ENCODE data around the gene NFE2L1.

- TF ChIP-seq POLR2AphosphoS5 (IDR thresholded peaks at IDR 0.05; ENCODE audit: low read depth, low read length) (no peak), POLR2A (IDR thresholded peaks at IDR 0.05; ENCODE audit: low read depth, low read length) (no peak), TAF1 (IDR thresholded peaks at IDR 0.05; ENCODE audit: low read depth, low read length) (no peak), POU2F2 (IDR thresholded peaks at IDR 0.05; ENCODE audit: low read depth, low read length) (no peak)
Observed at GRCh38 chr17:48093341-48094045, 45.3 kb downstream of the NFE2L1 start.
